Keratinocyte (primary cell): Measurements from ENCODE around the gene SH3PXD2A.

Experiments
- EZH2 ChIP-seq: IDR thresholded peaks from one replicate; pipeline ENCODE4 v1.6.1; 2012; ENCODE audit warnings: inconsistent platforms, mild to moderate bottlenecking, low read length, moderate library complexity
- TF ChIP-seq, protein P1 (sequence below), 3 experiments: IDR thresholded peaks in 1 of 3; conservative IDR thresholded peaks in 1 of 3; optimal IDR thresholded peaks in 1 of 3; 2 replicates in 2 of 3; 3 replicates in 1 of 3; pipeline versions ENCODE3 to v1.5.1; 2011; ENCODE audit warnings: low read length in 3 of 3, mild to moderate bottlenecking in 3 of 3, moderate library complexity in 2 of 3, control low read depth in 1 of 3, inconsistent platforms in 1 of 3; ENCODE audit not compliant: insufficient read depth in 2 of 3; ENCODE audit errors: extremely low read depth in 1 of 3

DNA sequence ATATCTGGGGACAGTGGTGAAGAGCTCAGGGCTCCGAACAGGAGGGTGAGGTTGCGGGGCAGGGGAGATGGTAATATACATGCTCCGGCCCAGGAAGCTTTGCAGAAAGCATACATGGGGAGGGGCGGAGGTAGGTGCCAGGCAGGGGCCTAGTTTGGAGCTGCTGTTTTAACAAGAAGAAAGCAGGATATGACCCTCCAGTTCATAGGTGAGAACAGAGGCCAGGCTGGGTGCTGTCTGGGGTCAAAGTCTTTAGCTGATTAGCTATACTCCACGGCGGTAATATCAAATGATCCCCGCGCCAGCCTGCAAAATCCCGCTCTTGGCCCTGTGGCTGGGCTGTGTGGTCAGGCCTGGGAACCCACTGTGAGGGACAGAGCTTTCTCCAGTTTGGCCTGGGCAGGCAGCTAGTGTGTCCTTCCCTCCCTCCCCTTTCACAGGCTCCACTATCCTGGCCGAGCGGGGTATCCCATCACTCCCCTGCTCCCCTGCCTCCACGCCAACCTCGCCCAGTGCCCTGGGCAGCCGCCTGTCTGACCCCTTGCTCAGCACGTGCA lies 266.2 kb downstream of the SH3PXD2A start:
- no peak for TF ChIP-seq EZH2
- TF ChIP-seq, protein P1, sequence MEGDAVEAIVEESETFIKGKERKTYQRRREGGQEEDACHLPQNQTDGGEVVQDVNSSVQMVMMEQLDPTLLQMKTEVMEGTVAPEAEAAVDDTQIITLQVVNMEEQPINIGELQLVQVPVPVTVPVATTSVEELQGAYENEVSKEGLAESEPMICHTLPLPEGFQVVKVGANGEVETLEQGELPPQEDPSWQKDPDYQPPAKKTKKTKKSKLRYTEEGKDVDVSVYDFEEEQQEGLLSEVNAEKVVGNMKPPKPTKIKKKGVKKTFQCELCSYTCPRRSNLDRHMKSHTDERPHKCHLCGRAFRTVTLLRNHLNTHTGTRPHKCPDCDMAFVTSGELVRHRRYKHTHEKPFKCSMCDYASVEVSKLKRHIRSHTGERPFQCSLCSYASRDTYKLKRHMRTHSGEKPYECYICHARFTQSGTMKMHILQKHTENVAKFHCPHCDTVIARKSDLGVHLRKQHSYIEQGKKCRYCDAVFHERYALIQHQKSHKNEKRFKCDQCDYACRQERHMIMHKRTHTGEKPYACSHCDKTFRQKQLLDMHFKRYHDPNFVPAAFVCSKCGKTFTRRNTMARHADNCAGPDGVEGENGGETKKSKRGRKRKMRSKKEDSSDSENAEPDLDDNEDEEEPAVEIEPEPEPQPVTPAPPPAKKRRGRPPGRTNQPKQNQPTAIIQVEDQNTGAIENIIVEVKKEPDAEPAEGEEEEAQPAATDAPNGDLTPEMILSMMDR (optimal IDR thresholded peaks at IDR 0.05 in 1 of 3, IDR thresholded peaks at IDR 0.05 in 1 of 3, conservative IDR thresholded peaks at IDR 0.05 in 1 of 3; ENCODE audit: extremely low read depth in 1 of 3, insufficient read depth in 2 of 3, low read length in 3 of 3), result no peak
